HG03108 (cell line): ENCODE measurements around the gene RING1.
A peak's percentile ranks its signal among the peaks of the same experiment; 100 is the strongest.

Source experiments
- ATAC-seq: cut with Tn5 transposase; IDR thresholded peaks from one replicate; pipeline ENCODE4 v1.9.1; 2021; ENCODE audit warnings: moderate library complexity; ENCODE audit not compliant: unreplicated experiment

Gene RING1

DNA sequence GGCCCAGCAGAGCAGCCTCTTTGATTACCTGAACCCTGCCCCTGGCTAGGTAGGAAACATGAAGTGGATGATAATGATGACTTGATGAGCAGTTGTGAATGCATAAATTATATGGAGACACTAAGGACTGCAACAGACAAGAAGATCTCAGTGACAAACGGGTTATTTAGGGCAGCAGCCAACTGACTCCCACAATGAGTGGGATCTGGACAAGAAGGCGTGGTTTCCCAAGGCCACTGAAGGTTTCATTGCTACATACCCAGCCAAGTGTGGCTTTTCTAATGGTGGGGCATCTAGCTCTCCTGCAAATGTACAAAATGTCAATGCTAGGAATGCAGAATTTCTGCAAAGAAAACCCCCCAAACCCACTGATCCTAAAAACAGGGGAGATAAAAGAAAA lies 29.4 kb downstream of the RING1 start:
- no peak for ATAC-seq

- no peak for ATAC-seq
Observed at GRCh38 chr6:33241968-33242367, 33.7 kb downstream of the RING1 start.

DNA sequence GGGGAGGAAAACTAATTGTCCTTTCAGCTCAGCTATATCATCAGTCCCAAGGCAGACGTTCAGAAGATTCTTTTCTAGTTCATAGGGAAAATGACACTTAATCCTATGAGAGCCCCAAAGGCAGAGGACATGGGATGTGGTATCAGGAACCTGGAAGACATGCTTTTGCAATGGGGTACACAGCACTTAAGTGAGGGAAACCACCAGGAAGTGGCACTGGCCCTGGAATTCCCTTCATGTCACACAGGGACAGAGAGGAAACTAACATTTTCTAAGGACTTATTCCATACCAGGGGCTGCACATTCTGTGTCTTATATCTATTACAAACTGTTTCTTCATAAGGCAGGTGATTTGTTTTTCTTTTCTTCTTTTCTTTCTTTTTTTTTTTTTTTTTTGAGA lies 35.2 kb downstream of the RING1 start:
- no peak for ATAC-seq

DNA sequence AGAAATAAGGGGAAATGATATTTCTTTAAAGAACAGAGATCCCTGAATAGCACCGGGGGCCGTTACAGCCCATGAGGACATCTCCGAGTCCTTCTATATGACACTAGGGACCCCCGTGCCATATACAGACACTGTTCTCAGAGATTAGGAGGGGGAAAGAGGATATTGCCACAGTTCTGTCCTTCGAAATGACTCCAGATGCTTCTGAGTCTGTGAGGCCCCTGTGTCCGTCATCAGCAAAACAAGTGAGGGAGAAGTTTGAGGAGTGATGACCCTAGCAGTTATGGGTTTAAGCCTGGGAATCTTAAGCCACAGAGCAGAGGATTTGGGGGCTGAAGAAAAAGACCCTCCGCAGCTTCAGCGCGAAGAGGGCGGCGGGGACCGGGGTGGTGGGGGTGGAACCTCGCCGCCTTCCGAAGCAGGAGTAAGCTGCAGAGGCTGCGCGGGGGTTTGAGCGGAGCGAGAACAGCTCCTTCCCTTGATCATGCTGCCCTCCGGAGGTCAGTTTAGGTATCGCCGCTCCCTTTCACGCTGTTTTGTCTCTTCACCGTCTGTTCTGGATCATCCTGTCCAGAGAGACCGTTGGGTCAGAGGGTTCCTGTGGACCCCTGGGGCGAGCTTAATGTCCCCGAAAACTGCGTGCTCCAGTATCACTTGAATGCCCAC lies 39.8 kb downstream of the RING1 start:
- peak; percentile 25 for ATAC-seq

- no peak for ATAC-seq
Observed at GRCh38 chr6:33248643-33248931, 40.3 kb downstream of the RING1 start.

- peak; percentile 84 for ATAC-seq
Observed at GRCh38 chr6:33248932-33249731, 40.8 kb downstream of the RING1 start.

GRCh38 chr6:33249732-33250630 lies 41.7 kb downstream of the RING1 start:
- no peak for ATAC-seq

GRCh38 chr6:33250731-33251130 lies 42.4 kb downstream of the RING1 start:
- no peak for ATAC-seq

DNA sequence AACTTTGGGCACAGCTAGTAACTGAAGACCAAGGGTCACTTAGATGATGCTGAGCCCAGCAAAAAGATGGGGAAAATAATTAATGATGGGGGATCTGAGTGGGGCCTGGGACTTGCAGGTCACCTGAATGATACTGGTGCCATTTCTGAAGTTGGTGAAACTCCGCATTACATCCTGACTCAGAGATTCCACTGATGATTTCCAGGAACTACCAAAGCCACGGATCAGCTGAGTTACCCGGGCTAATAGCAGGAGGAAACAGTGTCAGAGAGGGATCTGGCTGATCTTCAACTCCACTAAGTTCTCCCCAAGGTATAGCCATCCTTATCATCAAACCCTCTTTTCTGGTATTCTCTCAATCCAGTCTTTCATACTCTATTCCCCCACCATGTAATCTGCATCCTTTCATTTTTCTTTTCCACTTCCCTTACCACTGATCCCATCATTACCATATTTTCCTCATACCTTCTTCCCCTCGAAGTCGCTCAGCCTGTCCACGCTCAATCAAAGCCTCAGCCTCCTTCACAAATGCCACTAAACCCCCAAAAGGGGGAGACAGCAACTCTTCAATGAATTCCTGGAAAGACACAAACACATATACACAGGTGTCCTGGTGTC lies 43.2 kb downstream of the RING1 start:
- no peak for ATAC-seq

DNA sequence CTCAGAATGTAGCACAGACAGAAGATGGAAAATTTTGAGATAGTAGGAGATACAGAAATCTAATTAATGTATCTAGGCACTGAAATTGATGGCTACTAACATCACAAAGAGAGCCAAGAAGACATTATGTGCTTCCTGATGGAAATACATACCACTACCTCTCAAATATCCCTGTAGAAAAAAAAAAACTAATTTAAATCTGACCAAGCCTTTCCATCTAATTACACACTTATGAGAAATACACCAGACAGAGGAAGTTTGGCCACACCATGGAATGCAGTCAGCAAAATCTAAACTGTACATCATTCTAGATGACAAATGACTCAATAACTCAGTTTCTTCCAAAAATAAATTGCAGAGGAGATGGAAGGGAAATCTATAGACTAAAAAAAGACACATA lies 44.5 kb downstream of the RING1 start:
- no peak for ATAC-seq

GRCh38 chr6:33254591-33254990 lies 46.3 kb downstream of the RING1 start:
- ATAC-seq, result no peak

GRCh38 chr6:33259032-33259431 lies 50.7 kb downstream of the RING1 start:
- ATAC-seq, result no peak
